SU-DHL-6 (cell line): ENCODE data around the gene CARMIL1.

Experiments used
- H2AFZ ChIP-seq: fragments of 200-600 bp; sonication (generic); 2 replicates; pipeline ENCODE4 v1.6.1; 2014; ENCODE audit warnings: low read depth, mild to moderate bottlenecking, moderate library complexity, mixed read lengths, antibody characterized with exemption, low read length; ENCODE audit not compliant: severe bottlenecking
- H3F3A ChIP-seq: fragments of 200-600 bp; shearing (Covaris generic); 2 replicates; pipeline ENCODE4 v1.6.0; 2016; ENCODE audit warnings: antibody characterized with exemption, mild to moderate bottlenecking; ENCODE audit not compliant: insufficient read depth
- H3K27ac ChIP-seq: fragments of 200-600 bp; sonication (generic); 2 replicates; pipeline ENCODE4 v1.5.1; 2016; ENCODE audit warnings: low read depth, mild to moderate bottlenecking, low read length, moderate library complexity, mixed read lengths
- H3K27me3 ChIP-seq: fragments of 200-600 bp; sonication (generic), shearing (Covaris generic); 2 replicates; pipeline ENCODE4 v1.6.0; 2014; ENCODE audit warnings: mild to moderate bottlenecking, low read length
- H3K36me3 ChIP-seq: fragments of 200-600 bp; sonication (generic); 2 replicates; pipeline ENCODE4 v1.6.1; 2014; ENCODE audit warnings: mild to moderate bottlenecking, low read length, mixed read lengths
- H3K4me2 ChIP-seq: fragments of 300-600, 200-600 bp; shearing (Covaris generic), sonication (generic); 2 replicates; pipeline ENCODE4 v1.6.0; 2014; ENCODE audit warnings: low read length, low read depth, mild to moderate bottlenecking; ENCODE audit not compliant: poor library complexity, severe bottlenecking
- H3K4me3 ChIP-seq: fragments of 200-600 bp; sonication (generic); 2 replicates; pipeline ENCODE4 v1.5.1; 2014; ENCODE audit warnings: antibody characterized with exemption, low read length, mild to moderate bottlenecking, mixed read lengths; ENCODE audit not compliant: insufficient read depth, poor library complexity, severe bottlenecking
- H3K79me2 ChIP-seq: fragments of 200-600 bp; sonication (generic); 2 replicates; pipeline ENCODE4 v1.6.1; 2014; ENCODE audit warnings: mild to moderate bottlenecking, low read length, moderate library complexity; ENCODE audit not compliant: insufficient read depth
- H3K9ac ChIP-seq: fragments of 200-600 bp; sonication (generic); 2 replicates; pipeline ENCODE4 v1.7.0; 2014; ENCODE audit warnings: mild to moderate bottlenecking, low read length
- H3K9me2 ChIP-seq: fragments of 200-600 bp; sonication (generic); replicated peaks from 2 replicates; pipeline ENCODE4 v1.6.1; 2014; ENCODE audit warnings: low read length; ENCODE audit not compliant: insufficient read depth
- H3K9me3 ChIP-seq: fragments of 200-600 bp; sonication (generic); 2 replicates; pipeline ENCODE4 v1.6.1; 2014; ENCODE audit warnings: low read length, mixed read lengths; ENCODE audit not compliant: insufficient read depth
- H4K20me1 ChIP-seq: fragments of 200-600 bp; sonication (generic); 2 replicates; pipeline ENCODE4 v1.6.1; 2014; ENCODE audit warnings: low read depth, mild to moderate bottlenecking, antibody characterized with exemption, low read length, moderate library complexity, mixed read lengths
- EZH2phosphoT487 ChIP-seq: fragments of 200-600 bp; sonication (generic), shearing (Covaris generic); conservative IDR thresholded peaks from 2 replicates; pipeline ENCODE4 v1.6.1; 2018; ENCODE audit warnings: mild to moderate bottlenecking, antibody characterized with exemption, low read length, moderate library complexity, mixed read lengths
- TF ChIP-seq, protein P1 (sequence below): fragments of 200-600 bp; sonication (generic); IDR thresholded peaks from one replicate; pipeline ENCODE4 v1.5.1; 2017; ENCODE audit warnings: antibody characterized with exemption, mild to moderate bottlenecking, low read length, moderate library complexity; ENCODE audit not compliant: insufficient read depth, poor library complexity, severe bottlenecking

CARMIL1 gene

DNA sequence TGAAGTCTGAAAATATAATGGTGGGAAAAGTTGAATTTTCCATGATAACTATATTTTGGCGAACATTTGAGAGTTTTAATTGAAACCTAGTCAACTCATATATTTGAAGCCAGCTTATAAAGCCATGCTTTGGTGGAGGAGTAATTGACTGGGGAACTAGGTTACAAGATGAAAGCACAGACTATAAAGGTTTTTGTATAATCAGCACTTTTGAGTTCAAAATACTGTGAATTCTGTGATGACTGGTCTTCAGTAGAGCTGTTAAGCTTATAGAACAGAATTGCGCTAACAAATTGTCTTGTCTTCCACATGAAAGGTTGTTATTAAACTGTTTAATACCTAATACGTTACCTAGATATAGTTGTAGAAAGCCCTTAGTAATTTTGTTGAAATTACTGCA is 213.8 kb downstream of the CARMIL1 start:
- Histone ChIP-seq H3K9me2 (no peaks in the 10 kb centered on the region), H3F3A (no peaks in the 10 kb centered on the region), H3K9me3 (no peaks in the 10 kb centered on the region), H3K27ac (no peak overlapping the region), H3K79me2 (no peaks in the 10 kb centered on the region), H3K36me3 (peaks cover 13% of the 10 kb centered on the region; the same call in 1 of the 2 replicates), H3K27me3 (no peaks in the 10 kb centered on the region), H3K4me3 (no peak overlapping the region), H3K9ac (no peak overlapping the region), H4K20me1 (no peaks in the 10 kb centered on the region), H3K4me2 (no peak overlapping the region), H2AFZ (no peak overlapping the region)
- TF ChIP-seq, protein P1, sequence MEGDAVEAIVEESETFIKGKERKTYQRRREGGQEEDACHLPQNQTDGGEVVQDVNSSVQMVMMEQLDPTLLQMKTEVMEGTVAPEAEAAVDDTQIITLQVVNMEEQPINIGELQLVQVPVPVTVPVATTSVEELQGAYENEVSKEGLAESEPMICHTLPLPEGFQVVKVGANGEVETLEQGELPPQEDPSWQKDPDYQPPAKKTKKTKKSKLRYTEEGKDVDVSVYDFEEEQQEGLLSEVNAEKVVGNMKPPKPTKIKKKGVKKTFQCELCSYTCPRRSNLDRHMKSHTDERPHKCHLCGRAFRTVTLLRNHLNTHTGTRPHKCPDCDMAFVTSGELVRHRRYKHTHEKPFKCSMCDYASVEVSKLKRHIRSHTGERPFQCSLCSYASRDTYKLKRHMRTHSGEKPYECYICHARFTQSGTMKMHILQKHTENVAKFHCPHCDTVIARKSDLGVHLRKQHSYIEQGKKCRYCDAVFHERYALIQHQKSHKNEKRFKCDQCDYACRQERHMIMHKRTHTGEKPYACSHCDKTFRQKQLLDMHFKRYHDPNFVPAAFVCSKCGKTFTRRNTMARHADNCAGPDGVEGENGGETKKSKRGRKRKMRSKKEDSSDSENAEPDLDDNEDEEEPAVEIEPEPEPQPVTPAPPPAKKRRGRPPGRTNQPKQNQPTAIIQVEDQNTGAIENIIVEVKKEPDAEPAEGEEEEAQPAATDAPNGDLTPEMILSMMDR = no peak
- no peak for TF ChIP-seq EZH2phosphoT487

DNA sequence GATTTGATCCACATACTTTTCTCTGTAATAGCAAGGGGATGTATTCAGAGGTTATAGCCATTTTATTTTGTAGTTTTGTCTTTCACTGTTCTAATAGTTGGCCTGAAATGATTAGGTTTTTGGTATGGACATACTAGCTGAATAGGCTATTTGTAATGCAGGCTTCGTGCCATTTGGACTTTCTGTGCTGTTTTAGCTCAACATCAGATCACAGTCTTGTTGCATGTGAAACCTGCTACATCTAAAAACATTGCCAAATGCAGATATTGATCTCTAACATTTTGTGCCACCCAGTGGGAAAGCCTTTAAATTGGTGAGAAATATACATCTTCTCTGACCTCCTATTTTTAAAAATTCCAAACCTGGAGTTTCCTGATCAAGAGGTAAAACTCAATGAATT is 215.3 kb downstream of the CARMIL1 start:
- Histone ChIP-seq H3K4me3 (no peak overlapping the region), H4K20me1 (no peaks in the 10 kb centered on the region), H3K9me2 (no peaks in the 10 kb centered on the region), H3K9me3 (no peaks in the 10 kb centered on the region), H3K4me2 (no peak overlapping the region), H3F3A (no peaks in the 10 kb centered on the region), H3K27ac (no peak overlapping the region), H2AFZ (no peak overlapping the region), H3K9ac (no peak overlapping the region), H3K36me3 (peaks cover 13% of the 10 kb centered on the region; the same call in 1 of the 2 replicates), H3K27me3 (no peaks in the 10 kb centered on the region), H3K79me2 (no peaks in the 10 kb centered on the region)
- TF ChIP-seq EZH2phosphoT487 = no peak
- TF ChIP-seq, protein P1 = no peak

DNA sequence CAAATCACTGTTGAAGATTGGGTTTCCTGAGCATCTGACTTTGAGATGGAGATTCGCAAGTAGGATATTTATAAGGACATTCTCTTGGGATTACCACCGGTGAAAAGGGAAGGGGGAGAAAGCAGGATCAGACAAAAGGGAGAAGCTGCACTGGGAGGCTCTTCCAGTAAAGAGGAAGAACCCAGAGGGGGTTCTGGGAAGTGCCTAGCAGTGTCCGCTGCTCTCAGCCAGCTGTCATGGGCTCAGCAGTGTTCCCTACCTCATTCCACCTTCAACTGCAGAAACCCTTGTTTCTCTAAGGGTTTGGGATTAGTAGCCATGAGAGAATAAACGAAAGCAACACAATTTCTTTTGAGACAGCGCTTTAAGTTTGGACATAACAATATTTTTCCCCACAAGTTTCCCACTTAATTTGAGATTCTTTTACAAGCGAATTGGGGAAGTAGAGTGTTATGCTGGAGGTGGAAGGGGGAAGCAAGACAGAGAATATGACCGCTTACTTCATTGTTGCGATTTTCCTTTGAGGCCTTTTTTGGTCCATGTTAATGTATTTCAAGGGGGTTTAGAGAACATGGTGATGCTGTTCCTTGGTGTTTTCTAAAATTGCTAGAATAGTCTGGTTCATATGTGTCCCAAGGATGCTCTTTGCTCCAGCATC is 218.3 kb downstream of the CARMIL1 start:
- Histone ChIP-seq H3K79me2 (no peaks in the 10 kb centered on the region), H3K27ac (no peak overlapping the region), H3K9me3 (no peaks in the 10 kb centered on the region), H4K20me1 (no peaks in the 10 kb centered on the region), H2AFZ (no peak overlapping the region), H3K9ac (no peak overlapping the region), H3K4me2 (no peak overlapping the region), H3K4me3 (no peak overlapping the region), H3K9me2 (no peaks in the 10 kb centered on the region), H3K36me3 (peaks cover 4% of the 10 kb centered on the region; the same call in 1 of the 2 replicates), H3F3A (no peaks in the 10 kb centered on the region), H3K27me3 (no peaks in the 10 kb centered on the region)
- TF ChIP-seq, protein P1 = no peak
- no peak for TF ChIP-seq EZH2phosphoT487
